HG03460 (cell line): ENCODE results near the gene ANO9.
A peak's percentile ranks its signal among the peaks of the same experiment; 100 is the strongest.
"Not testable (repeated sequence)": the region's sequence is repeated elsewhere in the genome, so short reads cannot be mapped to it uniquely, and the experiment has no call there.

ENCODE experiments used
- ATAC-seq: cut with Tn5 transposase; IDR thresholded peaks from one replicate; pipeline ENCODE4 v1.9.1; 2021; ENCODE audit not compliant: unreplicated experiment

The ANO9 gene

DNA sequence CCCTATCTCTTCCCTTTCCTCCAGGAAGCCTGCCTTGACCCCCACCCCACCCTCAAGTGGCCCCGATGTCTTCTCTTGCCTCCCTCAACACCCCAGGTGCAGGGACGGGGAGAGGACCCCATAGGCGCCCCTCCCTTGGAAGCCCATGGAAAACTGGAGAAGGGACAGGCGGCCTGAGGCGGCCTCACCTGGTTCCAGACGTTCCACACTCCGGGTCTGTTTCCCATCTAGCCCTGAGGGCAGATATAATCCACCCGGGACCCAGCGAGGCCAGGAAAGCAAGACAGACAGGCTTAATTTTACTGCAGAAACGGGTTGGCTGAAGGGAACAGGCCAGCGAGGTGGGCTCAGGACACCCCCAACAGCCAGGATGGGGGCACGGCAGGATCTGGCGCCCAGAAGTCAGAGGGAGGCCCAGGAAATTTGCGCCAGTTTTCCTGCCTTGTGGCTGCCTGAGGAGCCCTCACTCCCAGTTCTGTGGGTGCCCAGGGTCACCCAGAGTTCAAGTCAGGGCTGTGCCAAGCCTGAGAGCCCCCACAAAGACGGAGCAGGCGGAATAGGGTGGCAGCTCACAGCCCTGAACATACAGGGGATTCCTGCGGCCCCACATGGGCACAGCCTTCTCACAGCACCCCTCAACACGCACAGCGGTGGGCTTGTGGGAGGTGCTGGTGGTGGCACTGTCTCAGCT, 24.0 kb downstream of the ANO9 start:
- ATAC-seq, result no peak

DNA sequence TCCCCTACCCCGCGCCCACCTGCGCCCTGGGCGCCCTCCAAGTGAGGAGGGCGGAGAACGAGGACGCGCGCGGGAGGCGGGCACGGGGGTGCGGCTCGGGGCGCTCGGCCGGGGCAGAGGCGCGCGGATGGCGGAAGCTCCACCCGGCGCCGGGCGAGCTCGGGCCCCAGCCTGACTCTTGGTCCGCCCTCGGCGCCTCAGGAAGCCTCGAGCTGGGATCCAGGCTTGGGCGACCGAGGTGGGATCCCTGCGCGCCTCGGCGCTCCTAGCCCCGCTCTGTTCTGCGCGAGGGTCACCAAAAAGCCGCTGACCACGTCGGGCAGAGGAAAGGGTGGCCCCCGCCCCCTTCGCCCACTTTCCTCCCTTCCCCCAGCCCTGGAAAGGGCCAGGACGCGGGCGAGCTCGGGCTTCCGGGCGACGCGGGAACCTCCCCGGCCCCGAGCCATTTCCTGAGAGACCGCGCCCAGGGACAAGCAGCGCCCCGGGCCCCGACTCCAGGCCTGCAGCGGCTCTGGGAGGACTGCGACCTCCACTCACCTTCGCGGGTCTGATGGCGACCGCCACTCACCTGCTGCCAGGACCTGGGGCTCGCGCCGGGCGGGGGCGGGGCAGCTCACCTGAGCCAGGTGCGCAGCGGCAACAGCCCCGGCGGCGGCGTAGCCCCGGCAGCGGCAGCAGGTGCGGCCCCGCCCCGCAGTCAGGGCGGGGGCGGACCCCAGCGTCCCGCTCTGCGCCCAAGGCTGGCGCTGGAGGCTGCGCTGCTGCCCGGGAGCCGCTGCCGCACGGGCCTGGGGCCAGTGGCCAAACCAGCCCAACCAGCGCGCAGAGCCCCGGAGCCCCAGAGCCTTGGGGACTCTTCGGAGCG, 24.8 kb downstream of the ANO9 start:
- ATAC-seq, result no peak

DNA sequence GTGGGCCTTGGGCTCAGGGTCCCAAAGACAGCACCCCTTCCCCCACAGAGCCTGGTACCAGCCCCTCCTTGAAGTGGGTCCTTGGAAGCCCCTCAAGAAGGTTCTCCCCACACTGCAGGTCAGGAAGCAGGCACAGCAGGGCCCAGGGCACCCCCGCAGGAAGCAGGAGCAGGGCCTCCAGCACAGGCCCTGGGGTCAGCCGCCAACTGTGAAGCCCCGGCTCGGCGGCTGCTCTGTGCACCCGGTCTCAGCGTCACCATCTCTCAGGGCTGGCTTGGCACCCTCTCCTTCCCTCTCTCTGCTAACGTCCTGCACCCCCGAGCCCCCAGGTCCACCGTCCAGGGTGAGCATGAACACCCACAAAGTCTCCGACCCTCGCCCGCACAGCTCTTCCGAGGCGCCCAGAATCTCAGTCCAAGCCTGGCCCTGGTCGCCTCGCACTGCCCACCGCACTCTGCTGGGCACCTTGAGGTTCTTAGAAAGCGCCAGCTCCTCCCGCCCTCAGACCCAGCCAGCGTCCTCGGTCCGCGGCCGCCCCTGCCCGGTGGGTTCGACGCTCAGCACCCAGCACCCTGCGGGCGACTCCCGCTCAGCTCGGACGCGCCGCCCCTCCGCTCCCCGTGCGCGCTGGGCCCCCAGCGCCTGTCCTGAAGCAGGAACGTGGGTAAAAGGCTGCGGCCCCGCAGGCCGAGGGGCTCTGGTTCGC, 25.6 kb downstream of the ANO9 start:
- no peak for ATAC-seq

DNA sequence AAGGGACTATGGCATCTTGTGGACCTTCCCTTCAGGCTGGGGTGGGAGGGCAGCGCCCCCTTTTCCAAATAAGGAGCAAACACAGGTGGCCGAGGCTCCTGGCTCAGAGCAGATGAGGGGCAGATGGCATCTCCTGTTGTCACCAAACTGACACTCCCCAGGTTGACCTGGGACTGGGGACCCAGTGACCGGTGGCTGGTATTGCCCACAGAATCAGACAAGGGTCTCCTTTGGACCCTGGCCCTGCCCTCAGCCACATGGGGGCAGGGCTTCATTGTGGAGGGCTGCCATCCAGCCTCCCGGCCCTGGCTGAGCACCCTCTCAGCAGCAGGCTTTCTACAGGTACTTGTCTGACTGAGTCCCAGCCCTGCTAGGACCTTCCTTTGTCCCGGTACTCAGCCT, 26.2 kb downstream of the ANO9 start:
- no peak for ATAC-seq

DNA sequence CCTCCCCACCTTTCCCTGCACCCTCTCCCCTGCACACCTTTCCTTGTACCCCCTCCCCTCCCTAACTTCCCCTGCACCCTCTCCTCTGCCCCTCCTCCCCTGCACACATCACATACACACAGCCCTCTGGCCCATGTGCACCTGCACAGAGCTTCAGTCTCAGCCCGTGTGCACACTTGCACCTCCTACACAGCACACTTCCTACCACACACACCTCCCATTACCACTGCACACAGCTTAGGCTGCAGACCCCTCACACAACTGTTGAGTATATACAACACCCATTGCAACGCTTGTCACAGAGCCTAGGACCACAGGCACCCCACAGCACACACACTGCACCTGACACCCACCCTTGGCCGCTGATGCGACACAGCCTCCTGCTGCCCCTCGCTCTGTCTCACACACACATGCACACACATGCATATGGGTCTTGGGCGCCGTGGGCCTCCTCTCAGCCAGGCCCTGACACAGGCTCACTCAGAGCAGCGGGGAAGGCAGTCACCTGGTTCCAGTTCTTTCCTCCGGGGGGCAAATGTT, 27.4 kb downstream of the ANO9 start:
- ATAC-seq, result peak; percentile 17

DNA sequence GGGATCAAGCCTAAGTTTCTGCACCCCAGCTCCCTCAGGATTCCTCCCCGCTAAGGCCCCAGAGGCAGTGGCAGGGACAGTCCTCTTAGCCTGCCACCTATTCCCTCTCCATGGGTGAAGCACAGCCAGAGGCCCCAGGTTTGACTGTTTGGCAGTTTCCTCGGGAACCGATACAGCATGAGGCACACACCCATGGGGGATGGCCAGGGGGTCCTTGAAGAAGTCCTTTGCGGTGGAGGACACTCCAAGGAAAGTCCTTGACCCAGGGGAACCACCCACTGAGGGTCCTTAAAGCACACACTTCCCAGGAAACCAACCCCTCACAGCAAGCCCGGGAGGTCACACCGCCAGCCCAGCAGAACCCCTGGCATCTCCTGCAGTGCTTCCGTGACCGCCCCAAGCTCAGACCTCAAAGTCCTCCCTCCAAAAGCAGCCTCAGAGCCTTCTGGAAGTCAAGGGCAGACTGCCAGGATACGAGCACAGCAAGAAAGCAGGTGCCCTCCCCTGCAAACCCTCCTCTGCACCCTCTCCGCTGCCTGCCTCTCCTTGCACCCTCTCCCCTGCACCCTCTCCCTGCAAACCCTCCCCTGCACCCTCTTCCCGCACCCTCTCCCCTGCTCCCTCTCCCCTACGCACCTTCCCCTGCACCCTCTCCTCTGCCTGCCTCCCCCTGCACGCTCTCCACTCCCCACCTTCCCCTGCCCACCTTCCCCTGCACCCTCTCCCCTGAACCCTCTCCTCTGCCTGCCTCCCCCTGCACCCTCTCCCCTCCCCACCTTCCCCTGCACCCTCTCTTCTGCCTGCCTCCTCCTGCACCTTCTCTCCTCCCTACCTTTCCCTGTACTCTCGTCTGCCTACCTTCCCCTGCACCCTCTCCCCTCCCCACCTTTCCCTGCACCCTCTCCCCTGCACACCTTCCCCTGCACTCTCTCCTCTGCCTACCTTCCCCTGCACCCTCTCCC, 28.4 kb downstream of the ANO9 start:
- ATAC-seq, result no peak

DNA sequence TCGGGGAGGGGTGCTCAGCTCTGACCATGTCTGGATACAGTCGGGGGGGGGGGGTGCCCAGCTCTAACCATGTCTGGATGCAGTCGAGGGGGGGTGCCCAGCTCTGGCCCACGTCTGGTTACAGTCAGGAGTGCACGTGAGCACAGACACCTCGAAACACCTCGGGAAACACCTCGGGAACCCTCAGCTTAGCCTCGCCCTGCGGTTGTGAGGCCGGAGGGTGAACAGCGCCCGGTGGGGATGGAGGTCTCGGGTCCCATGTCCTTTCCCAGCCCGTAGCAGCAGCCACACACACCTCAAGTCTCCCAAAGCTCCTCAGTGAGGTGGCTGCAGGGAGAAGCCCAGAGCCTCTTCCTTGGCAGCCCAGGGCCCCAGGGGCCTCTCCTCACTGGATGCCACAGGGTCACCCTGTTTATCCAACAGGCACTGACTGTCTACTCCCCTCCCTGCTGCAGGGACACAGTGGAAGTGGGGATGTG, 29.1 kb downstream of the ANO9 start:
- no peak for ATAC-seq

DNA sequence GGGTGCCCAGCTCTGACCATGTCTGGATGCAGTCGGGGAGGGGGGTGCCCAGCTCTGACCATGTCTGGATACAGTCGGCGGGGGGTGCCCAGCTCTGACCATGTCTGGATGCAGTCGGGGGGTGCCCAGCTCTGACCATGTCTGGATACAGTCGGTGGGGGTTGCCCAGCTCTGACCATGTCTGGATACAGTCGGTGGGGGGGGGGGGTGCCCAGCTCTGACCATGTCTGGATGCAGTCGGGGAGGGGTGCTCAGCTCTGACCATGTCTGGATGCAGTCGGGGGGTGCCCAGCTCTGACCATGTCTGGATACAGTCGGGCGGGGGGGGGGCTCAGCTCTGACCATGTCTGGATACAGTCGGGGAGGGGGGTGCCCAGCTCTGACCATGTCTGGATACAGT, 30.3 kb downstream of the ANO9 start:
- ATAC-seq, result not testable (repeated sequence)

DNA sequence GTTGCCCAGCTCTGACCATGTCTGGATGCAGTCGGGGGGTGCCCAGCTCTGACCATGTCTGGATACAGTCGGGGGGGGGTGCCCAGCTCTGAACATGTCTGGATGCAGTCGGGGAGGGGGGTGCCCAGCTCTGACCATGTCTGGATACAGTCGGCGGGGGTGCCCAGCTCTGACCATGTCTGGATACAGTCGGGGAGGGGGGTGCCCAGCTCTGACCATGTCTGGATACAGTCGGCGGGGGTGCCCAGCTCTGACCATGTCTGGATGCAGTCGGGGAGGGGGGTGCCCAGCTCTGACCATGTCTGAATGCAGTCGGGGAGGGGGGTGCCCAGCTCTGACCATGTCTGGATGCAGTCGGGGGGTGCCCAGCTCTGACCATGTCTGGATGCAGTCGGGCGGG, 31.1 kb downstream of the ANO9 start:
- ATAC-seq, result not testable (repeated sequence)

DNA sequence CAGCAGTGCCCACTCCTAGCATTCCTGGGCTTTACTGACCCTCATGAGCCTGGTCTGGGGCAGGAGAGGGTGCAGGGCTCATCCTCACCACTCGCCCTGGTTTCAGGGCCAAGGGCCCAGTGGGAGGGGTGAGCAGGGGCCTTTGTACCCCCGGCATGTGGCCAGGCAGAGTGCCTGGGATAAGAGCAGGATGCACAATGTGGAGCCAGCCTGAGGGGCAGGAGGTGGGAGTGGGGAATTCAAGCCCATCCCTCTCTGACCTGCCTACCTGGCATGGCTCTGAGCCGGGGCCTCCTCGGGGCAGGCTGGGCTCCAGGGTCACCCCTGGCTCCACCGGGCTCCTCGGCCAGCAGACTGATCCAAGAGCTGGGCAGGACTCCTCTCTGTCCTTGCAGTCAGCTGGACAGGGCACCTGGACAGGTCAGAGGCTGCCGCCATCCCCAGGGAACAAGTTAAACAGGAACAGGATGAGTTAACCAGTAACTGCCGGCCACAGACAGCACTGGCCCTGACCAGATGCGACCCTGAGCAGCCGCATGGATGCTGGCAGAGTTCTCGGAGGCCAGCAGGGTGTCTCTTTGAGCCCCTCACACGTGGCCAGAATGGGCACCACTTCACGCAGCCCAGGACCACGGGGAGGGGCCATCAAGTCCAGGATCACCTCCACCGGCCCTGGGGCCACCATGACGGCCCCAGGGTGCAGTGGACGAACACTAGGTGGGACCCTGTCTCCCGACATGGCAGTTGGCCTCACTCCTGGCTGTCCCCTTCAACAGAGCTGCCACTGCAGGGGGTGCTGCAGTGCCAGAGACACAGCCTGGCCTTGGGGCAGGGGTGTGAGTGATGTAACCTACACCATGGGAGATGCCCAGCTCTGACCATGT, 32.0 kb downstream of the ANO9 start:
- no peak for ATAC-seq

DNA sequence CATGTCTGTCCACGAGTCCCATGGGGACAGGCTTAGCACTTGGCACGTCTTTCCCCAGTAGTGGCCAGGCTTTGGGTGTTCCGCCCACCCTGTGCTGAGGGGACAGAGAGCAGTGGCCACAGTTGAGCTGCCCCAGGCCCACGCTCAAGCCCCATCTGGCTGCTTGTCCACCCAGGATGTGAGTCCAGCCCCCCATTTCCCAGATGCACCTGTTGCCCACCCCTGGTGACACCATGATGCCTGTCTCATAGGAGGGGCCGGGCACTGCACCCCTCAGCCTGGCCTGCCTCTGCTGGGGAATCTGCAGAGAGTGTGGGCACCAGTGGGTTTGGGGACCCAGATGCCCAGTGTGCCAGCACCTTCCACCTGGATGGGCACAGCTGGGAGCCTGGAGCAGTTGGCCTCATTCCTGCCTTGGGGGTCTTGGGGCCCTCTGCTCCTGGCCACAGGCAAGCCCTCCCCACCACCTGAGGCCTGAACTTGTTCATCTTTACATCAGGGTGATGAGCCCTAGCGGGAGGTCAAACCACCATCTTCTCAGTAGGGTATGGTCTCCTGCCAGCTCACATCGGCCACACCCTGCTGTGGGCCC, 32.7 kb downstream of the ANO9 start:
- ATAC-seq, result no peak

DNA sequence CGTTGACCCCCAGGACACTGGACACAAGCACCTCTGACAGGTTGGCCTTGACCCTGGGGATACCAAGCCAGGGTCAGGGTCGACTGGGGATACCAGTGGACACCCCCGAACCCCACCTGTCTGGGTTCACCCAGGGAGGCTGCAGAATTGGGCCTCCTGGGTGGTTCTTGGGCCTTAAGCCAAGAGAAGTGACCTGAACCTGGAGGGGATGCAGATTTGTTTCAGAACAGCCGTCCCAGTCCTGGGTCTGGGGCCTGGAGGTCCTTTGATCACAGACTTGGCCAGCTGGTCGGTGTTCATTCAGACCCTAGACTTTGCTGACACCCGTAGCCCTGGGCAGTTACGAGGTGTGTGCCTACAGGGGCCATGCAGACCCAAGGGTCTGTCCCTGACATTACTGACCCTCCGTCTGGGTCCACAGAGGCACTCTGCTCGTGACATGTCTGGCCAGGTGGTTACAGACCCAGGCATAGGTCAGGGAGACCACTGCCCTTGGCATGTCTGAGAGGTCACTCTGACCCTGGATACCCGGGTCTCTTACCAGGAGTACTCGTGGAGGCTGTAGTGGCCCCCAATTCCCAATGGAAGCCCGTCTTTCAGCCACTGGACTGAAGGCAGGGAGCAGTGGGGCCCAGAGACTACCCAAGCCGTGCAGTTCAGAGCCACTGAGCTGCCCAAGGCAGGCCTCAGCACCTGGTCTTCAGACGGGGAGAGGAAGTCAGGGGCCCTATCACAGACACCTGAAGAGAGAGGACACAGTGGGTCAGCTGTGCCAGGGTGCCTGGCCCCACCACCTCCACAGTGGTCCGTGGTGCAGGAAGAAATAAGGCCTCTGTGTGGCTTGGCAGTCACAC, 33.4 kb downstream of the ANO9 start:
- no peak for ATAC-seq

DNA sequence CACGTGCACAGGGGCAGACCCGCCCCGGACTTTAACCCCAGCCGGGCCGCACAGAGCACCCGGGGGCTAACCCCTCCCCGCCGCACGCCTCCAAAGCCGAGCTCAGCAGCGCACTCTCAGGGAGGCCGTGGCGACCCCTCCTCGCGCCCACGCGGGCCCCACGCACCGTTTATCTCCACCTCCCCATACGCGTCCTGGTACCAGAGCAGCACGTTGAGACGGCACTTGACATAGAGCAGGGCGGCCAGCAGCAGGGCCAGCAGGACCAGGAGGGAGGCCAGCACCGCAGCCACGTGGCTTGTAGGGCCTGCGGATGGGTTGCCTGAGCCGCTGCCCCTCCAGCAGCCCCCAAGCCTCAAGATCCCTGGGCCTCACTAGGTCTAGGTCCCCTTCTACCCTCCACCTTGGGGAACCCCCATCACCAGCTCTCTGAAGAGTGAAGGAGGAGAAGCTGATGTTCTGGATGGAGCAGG, 34.1 kb downstream of the ANO9 start:
- ATAC-seq, result no peak

DNA sequence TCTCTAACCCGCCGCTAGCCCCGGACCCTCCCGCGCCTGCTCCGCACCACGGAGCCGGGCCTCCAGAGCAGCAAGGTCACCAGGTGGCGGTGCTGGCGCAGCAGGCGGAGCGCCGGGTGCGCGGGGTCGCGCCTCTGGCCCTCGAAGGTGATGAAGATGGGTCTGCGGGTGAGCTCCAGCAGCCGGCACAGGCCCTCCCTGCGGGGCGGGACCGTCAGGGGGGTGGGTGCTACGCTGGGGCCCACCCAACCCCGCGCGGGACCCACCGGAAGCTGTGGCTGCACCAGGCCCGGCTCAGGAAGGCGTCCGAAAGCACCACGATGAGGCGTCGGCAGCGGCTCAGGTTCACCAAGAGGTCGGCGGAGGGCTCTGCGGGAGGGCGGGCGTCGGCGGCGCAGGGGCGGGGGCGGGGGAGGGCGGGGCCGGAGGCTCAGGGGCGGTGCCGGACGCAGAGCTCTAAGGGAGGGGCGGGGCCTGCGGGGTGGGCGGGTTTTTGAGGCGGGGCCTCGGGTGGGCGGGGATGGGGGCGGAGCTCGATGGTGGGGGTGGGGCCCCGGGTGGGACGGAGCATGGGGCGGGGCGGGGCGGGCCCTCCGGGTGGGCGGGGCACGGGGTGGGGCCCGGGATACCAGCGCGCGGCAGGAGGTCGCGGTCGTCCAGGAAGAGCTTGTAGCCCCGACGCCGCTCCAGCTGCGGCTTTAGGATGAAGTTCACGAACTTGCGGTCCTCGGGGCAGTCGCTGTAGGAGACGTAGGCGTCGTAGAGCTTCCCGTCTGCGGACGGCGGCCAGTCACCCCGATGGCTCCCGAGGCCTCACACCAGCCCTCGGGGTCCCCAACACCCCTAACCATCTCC, 34.8 kb downstream of the ANO9 start:
- ATAC-seq, result peak; percentile 74

DNA sequence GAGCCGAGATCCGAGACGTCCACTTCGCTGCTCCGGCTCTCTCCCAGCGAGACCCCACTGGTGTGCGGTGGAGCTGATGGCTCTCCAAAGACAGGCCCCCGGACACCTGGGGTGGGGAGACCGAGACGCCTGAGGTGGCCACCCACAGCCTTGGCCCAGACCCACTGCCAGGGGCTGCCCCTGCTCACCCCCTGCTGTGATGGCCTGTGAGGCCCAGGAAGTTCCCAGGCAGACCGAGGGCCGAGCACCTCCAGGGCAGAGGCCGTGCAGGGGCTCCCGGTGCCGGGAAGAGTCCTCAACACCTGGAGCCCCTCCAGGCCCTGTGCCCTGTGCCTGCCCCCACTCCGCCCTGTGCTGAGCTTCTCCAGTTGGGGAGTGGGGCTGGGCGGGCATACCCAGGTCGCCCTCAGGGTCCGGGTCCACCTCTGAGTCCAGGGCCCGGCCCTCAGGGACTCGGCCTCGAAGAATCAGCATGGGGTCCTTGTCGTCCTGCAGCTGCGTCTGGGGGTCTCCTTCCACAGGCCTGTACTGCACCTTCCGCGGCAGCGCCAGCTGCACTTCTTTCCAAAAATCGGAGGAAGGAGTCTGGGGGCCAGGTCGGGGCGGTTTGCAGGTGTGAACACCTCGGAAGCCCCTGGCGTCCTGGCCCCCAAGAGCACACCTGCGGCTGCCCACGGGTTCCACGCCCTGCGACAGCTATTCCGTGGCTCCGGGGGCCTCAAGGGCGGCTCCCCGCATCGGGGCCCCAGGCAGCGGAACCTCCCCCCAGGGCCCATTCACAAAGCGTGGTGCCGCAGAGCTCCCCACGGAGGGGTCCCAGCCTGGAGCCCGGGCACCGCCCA, 35.6 kb downstream of the ANO9 start:
- no peak for ATAC-seq

DNA sequence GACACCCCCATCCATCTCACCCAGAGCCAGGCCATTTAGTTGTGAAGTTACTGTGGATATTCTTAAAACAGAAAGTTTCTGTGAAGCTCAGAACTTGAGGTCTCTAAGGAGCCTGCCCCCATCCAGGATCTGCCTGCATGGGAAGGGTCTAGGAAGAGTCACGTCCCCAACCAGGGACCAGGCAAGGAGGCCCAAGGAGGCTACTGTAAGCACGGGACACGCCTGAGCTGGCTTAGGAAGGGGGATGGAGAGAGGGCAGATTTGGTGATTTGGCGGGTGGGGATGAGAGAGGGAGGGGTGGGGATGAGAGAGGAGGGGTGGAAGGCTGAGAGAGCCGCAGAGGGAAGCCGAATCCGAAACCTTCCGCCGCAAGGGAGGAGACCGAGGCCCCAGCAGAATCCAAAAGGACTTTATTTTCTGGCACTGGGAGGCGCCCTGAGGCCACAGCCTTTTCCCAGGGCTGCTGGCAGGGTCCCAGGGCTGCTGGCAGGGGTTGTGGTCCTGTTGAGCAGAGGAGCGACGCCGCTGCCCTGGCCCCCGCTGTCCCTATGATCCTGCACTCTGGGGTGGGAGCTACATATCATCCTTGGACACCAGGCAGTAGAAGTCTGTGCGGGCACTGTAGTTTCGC, 36.4 kb downstream of the ANO9 start:
- no peak for ATAC-seq
